GM21825 (cell line): ENCODE data around the gene IFITM1.
A peak's percentile ranks its signal among the peaks of the same experiment; 100 is the strongest.
"Not testable (repeated sequence)": the region's sequence is repeated elsewhere in the genome, so short reads cannot be mapped to it uniquely, and the experiment has no call there.

Experiments used
- ATAC-seq: cut with Tn5 transposase; IDR thresholded peaks from one replicate; pipeline ENCODE4 v1.9.1; 2021; ENCODE audit warnings: mild to moderate bottlenecking, moderate library complexity; ENCODE audit not compliant: unreplicated experiment

The IFITM1 gene

DNA sequence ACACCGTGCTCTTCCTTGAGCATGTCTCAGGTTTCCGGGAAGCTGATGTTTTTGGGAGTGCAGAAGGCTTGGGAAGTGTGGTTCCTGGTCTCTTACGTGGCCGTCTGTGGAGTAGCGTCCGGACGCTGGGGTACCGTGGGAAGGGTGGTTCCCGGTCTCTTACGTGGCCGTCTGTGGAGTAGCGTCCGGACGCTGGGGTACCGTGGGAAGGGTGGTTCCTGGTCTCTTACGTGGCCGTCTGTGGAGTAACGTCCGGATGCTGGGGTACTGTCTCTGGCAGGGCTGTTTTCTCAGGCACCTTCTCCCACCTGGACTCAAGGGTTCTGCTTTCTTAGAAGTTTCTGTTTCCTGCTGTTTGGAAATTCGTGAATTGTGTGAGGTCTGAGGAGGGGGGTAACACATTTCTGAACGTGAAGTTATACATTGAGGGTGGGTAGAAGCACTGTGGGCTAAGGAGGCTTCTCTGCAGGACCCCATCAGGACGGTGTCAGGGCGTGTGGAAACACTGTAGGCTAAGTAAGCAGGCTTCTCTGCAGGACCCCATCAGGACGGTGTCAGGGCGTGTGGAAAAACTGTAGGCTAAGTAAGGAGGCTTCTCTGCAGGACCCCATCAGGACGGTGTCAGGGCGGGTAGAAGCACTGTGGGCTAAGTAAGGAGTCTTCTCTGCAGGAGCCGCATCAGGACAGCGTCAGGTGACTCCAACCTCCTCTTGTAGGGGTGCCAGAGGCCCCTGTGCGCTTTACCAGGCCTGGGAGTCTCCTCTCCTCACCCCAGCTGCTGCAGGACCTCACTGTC lies 12.2 kb downstream of the IFITM1 start:
- ATAC-seq = no peak

DNA sequence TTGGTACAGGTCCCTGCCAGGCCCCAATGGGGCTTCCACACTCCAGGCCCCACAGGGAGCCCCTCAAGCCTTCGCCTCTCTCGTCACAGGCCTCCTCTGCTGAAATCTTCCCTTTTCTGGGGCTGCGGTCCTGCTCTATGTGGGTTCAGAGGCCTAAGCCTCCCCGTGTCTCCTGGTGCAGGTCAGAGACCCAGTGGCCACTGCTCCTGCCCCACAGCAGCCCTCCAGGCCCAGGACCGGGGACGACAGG lies 12.7 kb downstream of the IFITM1 start:
- ATAC-seq = no peak

DNA sequence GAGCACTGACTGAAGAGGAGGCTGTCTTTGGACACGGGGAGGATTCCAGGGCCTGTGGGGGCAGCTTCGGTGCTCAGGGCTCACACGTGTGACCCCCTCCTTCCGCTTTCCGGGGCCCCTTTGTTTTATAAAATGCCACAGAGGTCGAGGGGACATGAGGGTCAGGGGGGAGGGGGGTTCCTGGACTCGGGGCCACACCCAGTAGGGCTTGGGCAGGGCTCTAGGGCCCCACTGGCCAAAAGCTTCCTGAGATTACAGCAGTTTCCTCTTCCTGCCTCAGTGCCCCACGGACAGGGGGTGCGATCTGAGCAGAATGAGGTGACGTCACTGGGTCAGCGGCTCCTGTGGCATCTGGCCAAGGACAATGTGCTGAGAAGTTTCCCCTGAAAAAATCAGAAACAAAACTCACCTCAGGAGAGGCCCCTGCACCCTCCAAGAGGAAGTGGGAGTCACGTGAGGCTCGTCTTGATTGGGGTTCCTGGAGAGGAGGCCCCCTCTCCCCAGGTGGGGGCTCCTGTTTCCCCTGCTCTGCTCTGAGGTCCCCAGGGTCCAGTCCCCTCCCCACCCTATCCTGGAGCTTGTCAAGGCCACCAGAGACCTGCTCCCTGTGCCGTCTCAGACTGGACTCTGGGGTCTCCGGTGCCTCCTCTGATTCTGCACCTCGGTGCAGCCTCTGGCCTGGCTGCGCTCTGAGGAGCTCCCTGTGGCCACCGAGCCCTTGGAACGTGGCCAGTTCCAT lies 13.2 kb downstream of the IFITM1 start:
- ATAC-seq = peak; percentile 68

DNA sequence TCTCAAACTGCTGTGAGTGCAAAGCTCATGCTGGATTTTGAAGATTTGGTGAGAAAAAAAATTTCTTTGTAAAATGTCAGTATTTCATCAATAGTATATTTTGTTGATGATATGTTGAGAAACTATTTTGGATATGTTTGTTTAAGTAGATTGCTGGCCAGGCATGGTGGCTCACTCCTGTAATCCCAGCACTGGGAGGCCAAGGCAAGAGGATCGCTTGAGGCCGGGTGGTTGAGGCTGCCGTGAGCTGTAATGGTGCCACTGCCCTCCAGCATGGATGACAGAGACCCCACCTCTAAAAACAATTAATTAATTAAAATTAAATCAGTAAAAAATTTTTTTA lies 13.7 kb downstream of the IFITM1 start:
- ATAC-seq = no peak

DNA sequence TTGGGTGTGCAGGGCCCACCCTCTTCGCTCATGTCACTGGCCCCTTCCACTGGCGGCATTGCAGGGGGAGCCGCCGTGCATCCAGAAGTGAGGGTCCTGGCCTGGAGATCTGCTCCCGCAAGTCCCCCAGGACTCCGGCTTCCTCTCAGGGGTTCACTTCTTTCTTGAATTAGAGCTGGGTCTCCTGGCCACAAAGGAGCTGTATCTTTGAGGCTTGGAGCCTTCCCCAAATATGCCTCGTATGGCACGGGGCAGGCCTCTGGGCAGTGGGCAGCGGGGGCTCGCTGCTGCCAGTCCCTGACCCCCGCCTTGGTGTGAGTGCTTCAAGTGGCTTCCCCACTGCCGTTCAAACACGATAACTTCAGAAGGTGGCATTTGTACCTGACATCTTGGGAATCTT lies 14.2 kb downstream of the IFITM1 start:
- ATAC-seq = no peak

DNA sequence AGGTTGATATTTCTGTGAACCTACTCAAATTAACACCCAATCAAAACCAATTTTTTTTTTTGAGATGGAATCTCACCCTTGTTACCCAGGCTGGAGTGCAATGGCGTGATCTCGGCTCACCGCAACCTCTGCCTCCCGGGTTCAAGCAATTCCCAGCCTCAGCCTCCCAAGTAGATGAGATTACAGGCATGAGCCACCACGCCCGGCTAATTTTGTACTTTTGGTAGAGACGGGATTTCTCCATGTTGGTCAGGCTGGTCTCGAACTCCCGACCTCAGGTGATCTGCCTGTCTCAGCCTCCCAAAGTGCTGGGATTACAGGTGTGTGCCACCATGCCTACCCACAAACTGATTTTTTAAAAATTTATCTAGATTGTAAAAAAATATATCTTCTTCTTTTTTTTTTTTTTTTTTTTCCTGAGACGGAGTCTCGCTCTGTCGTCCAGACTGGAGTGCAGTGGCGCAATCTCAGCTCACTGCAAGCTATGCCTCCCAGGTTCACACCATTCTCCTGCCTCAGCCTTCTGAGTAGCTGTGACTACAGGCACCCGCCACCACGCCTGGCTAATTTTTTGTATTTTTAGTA lies 14.8 kb downstream of the IFITM1 start:
- ATAC-seq = not testable (repeated sequence)

DNA sequence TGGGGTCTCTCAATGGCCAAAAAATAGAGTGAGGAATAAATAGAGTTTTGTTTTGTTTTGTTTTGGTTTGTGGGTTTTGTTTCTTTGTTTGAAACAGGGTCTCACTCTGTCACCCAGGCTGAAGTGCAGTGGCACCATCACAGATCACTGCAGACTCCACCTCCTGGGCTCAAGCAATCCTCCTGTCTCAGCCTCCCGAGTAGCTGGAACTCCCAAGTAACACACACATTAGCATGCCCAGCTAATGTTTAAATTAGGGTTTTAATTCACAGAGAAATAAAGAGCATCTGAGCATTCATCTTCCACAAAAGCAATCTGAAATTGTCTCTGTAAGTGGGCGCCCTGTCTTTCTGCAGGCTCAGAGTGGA lies 16.0 kb downstream of the IFITM1 start:
- no peak for ATAC-seq

DNA sequence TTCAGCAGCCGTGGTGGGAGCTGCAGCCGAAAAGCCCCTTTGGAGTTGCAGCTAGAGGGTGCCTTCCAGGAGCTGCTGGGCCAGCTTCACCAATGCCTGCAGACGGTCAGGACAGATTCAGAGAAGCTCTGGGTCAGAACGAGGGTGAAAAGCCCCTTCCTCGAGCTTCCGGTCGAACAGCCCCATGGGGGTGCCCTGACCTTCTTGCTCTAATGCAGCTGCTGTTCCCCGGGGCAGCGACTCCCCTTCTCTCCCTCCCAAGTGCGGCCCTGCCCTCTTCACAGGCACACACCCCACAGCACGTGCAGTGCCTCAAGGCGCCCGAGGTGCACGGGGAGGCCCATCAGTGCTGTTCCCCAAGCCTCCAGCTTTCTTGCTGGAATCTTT lies 16.5 kb downstream of the IFITM1 start:
- no peak for ATAC-seq

DNA sequence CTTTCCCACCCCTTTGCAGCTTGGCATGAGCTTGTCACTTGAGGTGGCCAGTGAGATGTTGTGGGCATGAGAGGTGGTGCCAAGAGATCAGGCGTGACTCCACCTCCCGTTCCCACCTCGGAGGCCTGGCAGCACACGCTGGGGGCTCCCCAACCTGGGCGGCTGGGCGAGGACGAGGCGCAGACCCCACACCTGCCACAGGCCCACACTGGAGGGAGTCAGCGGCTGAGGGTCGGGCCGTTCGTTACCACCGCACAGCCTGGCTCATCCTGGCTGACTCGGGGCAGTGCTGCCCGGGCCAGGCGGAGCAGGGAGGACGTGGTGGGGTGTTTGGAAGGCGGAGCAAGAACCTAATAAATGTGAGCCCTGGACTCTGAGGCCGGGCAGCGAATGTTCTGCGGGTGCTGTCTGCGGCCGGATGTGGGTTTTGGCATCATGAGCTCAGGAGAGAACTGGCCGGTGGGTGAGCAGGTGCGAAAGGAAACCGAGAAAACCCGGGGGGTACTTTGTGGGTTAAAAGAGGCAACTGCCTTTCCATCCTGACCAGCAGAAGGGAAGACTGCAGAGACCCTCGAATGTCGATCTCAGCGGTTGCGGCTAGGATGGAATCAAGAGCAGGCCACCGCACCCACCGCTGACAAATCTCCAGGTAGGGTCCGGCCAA lies 17.0 kb downstream of the IFITM1 start:
- no peak for ATAC-seq

DNA sequence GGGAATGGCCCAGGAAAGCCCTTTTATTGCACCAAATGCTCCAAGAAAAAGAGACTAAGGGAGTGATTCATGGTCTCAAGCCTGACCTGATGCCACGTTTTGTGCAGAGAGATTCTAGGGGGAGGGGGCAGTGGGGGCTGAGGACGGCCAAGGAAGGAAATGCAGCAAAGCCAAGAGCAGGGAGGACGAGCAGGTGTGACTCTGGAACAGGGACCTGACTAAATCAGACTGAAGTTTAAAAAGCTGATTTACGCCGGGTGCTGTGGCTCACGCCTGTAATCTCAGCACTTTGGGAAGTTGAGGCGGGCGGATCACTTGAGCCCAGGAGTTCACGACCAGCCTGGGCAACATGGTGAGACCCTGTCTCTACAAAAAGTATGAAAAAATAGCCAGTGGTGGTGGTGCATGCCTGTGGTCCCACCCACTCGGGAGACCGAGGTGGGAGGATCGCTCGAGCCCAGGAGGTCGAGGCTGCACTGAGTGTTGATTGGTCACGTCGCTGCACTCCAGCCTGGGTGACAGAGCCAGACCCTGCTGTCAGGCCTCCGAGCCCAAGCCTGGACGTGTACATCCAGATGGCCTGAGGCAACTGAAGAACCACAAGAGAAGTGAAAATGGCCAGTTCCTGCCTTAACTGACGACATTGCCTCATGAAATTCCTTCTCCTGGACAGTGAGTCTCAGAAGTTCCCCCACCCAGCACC lies 17.7 kb downstream of the IFITM1 start:
- ATAC-seq = no peak

DNA sequence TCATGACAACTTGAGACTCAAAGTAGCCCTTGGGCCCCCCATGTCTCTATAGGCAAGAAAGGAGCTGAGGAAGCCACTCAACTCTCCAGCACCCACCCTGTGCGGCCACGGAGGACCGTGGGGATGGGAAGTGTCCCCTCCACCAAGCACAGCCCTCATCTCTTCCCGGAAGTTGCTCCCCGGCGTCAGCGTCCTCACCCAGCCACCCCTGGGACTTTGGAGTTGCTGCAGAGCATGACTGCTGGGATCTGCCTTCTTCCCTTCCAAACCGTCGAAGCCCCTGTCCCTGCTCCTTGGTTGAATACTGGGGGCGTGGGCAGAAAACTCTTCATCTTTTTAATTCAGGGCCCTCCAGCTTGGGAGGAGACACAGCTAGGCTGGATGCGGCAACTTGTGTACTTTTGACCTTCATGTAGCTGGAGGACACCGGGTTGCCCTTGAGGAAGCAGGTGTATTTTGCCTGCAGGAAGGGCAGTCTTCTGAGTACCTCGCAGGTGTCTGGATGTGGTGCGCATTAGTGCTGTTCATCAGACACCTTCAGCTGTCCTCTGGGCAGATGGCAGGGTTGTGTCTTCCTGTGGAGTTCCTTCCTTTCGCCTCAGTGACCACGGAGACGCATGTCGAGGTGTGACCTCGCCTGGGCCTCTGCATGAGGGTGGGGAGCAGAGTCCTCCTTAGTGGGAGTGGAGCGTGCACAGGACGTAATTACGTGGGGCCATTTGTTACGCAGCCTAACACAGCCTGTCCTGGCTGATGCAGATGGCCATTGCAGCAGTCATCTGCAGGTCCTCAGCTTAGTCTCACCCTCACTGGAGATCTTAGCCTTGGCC lies 19.0 kb downstream of the IFITM1 start:
- ATAC-seq = no peak

DNA sequence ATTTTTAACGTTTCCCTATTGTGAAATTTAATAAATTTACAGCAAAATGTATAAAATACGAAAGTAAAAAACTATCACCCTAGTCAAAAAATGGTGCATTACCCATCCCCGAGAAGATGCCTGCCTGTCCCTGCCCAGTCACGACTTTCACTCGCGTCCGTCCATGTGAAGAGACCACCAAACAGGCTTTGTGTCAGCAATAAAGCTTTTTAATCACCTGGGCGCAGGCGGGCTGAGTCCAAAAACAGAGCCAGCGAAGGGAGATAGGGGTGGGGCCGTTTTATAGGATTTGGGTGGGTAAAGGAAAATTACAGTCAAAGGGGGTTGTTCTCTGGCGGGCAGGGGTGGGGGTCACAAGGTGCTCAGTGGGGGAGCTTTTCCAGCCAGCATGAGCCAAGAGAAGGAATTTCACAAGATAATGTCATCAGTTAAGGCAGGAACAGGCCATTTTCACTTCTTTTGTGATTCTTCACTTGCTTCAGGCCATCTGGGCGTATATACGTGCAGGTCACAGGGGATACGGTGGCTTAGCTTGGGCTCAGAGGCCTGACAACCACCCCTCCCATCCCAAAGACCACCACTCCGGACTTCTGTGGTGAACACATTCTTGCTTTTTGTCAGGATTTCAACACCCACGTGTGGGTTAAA lies 19.9 kb downstream of the IFITM1 start:
- ATAC-seq = not testable (repeated sequence)

DNA sequence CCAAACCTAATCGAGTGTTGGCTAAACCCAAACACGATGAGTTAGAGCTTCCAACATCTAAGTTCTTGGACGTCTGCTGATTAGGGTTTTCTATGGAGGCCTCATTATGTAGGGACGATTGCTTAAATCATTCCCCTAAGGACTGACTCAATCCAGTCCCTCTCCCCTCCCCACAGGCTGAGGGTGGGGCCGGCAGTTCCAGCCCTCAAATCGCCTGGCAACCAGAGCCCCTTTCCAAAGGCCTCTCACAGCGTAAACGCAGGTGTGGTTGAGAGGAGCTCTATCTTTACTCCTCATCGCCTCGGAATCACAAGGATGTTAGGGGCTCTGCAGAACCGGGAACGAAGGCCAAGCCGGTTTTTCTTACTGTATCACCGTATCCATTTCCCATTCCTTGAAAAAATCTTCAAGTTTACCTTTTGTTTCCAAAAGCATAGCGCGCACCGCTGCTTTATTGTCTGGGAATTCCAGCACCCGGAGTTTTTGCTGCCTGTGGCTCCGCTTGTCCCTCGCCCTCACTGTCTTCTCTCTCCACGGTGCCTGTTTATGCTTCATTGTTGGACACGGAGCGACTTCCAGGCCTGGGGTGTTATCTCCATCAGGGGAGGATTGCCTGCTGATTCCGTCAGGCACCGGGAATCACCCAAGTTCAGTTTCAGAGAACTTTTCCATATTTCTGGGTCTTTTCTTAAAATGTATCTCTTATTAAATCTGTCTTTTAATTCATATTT lies 20.6 kb downstream of the IFITM1 start:
- no peak for ATAC-seq

DNA sequence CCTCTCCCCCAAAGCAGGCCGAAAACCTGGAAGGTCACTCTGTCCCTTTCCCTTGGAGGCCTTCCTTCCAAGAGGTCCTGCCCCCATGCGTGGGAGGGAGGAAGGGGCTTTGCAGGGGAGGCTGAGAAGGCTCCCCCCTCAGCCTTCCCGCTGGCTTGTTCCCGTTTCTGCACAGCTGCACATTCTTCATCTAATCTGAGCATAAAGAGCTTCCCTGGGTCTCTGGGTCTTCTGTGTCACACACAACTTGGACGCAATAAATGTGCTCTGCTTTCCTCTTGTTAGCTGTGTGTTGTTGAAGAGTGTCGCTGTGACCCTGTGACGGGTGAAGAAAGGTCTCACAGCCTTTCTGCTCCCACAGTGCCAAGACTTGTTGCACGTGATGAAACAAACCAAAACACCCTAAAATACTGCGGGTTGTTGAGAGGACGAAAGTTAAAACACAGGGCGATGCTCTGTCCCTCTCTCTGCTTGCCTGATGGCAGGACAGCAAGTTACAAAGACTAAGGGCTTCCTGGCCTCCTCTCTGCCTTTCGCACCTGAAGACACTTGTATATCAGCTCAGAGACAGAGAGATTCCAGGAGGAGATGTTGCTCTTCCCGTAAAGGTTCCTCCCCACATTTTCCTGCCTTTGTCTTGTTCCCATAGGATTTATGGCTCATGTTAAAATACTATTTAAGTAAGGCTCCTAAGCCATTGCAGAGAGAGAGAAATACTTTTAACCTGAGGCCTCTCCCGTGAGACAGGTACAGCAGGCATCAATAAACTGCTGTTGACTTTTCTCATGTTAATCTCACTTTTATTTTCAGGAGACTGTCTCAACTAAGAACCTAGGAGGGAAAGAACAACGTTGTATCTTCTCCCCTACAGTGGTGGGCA lies 22.2 kb downstream of the IFITM1 start:
- ATAC-seq = no peak

DNA sequence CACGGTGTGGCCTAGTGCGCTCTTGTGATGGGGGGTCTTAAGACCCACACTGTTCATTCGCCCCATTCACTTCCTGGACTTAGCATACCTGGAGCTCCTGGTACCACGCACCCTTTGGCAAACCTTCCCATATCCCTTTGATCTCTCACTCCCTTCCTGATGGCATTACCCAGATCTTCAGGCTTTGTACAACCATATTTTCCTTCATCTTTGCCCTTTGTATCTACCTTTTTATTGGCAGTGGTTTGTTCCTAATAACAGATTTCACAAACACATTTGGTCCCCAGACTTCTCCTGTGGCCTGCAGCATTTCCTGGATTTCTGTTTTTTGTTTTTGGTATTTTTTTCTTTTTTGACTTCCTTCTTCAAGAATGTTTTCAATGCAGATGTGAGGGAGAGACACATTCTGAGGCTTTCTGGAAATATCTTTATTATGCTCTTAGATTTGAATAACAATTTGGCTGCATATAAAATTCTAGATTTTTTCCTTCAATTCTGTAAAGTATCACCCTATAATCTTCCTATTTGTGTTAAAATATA lies 22.9 kb downstream of the IFITM1 start:
- no peak for ATAC-seq

DNA sequence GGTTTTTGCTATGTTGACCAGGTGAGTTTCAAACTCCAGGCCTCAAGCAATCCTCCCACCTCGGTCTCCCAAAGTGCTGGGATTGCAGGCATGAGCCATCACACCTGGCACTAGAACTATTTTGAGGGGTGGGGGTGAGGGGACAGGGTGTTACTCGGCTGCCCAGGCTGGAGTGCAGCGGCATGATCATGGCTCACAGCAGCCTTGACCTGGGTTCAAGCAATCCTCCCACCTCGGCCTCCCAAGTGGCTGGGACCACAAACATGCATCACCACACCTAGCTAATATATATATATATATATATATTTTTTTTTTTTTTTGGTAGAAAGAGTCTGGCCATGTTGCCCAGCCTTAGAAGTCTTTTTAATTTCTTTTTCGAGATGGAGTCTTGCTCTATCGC lies 23.9 kb downstream of the IFITM1 start:
- no peak for ATAC-seq

DNA sequence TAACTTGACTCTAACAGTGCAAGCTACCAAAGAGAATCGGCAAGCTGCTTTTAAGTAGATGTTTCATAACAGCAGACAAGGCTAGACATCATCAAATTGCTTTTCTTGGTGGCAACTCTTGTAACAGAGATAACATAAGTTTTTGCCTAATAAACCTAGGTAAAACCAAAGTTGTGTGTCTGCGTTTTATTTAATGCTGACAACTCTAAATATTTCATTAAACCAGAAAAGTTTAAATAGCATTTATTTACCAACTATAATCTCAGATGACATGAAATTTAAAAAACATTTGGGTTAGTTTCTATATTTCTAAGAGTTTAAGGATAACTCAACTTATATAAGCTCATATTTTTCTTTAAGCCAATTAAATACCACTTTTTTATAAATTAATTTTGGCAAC lies 26.1 kb downstream of the IFITM1 start:
- no peak for ATAC-seq
